ENCODE data around the gene RDM1.
"Not testable (repeated sequence)": the region's sequence is repeated elsewhere in the genome, so short reads cannot be mapped to it uniquely, and the experiment has no call there.

Gene RDM1

DNA sequence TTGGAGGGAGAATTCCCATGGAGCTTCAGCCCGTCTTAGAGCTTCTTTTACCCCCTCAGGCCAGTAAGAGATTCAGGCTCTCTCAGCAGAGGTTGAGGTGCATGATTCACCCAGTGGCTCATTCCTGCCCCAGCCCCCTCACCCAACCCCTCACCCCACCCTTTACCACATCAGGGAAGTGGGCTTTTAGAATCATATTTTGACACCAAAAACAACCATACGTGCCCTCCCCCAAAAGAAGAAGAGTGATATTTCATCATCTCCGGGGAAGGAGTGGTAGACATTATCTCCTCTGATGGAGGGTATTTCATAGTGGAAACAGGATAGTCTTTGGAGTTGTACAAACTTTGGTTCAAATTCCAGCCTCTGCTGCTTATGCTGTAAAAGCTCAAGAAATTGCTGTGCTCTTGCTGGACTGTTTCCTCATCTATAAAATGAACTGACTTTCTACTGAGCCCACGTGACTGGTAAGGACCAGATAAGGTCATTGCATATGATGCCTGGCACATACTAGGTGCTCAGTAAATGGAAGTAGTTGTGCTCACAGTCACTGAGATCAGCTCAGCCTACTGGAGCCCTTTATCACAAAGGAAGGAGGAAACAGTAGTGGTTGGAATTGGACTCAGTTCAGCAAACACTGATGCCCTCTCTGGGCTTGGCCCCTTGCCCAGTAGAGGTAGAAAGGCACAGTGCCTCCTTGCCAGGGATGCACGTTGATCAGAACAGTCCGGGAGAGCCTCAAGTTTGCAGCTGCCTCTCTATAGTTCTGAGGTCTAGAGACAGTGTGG lies 32.1 kb downstream of the RDM1 start:
- no peak for FAIRE-seq

DNA sequence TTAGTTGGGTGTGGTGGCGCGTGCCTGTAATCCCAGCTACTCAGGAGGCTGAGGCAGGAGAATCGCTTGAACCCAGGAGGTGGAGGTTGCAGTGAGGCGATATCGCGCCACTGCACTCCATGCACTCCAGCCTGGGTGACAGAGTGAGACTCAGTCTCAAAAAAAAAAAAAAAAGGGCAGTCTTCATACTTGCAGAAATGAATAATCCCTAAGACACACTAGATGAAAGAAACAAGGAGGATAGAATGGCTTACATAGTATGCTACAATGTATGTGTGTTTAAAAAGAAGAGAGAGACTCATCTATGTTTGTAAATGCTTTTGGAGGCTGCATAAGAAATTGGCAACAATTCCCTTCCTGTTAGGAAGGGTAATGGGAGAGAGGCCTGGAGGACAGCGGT lies 32.8 kb downstream of the RDM1 start:
- FAIRE-seq = not testable (repeated sequence)

DNA sequence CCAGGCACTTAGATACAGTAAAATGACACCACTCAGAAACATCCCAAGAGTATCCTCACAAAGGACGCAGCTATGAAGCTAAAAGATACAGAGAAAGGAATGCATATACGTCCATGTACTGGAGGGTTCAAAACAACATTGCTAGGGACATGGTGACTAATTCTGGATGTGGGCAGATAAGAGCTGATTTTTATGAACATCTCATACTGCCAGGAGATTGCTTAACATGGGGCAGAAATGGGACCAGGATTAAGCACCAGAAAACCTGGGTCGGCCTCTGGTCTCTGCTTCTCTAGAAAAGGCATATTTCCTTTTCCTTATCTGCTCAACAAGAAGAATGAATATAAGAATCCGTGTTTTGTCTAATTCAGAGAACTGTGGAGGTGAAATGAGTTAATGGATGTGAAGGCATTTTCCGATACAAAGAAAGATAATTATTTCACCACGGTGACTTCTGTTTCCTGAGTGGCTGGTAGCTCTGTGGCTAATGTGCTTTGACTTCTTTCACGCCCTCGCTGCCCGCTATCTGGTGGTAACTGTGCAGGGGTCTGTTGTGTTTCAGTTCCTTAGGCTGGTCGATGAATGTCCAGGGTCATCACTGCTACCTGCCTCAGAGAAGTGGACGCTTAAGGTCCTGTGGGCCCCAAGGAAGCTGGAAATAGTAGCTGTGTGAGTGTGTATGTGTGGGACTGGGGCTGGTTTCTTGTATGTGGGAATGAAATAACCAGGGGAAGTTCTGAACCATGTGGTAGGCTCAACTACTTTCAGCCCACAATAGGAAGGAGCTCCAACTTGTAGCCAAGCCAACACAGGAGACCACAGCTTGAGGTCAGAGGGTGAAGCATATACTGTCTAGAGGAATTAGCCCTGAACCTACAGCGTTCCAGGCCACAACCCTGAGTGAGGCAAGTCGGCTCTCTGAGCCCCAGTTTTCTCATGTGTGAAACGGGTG lies 34.7 kb downstream of the RDM1 start:
- FAIRE-seq = no peak

DNA sequence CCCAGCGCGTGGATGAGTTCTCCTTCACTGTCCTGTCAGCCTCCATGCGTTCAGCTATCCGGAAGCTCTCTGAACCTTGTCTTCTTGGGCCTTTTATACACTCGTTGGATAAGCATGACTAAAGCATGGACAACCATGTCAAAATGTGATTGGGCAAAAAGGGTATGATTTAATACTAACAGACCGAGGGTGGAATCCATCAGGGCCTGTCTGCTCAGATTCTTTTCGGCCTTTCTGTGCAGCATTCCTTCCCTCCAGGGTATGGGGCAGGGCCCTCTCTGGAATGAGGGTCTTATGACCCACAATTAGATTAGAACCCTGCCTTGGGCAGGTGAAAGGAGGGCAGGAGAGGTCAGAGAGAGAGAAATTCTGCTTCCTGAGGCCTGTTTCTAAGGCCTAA lies 36.4 kb downstream of the RDM1 start:
- FAIRE-seq = no peak

DNA sequence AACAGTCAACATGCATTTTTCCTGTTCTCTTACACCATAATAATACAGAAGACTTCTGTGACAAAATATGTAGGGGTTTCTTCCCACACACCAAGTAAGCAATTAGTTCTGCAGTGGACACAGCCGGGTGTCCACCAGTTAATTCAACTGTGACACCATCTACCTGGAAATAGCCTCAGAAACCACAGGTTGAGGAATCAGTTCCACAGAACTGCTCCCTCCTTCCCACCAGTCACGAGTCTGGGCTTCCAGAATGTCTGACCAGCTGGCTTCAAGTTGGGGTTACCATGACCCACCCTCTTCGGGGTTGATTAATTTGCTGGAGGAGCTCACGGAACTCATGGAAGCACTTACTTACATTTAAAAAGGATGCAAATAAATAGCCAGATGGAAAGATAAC lies 36.8 kb downstream of the RDM1 start:
- FAIRE-seq = no peak

DNA sequence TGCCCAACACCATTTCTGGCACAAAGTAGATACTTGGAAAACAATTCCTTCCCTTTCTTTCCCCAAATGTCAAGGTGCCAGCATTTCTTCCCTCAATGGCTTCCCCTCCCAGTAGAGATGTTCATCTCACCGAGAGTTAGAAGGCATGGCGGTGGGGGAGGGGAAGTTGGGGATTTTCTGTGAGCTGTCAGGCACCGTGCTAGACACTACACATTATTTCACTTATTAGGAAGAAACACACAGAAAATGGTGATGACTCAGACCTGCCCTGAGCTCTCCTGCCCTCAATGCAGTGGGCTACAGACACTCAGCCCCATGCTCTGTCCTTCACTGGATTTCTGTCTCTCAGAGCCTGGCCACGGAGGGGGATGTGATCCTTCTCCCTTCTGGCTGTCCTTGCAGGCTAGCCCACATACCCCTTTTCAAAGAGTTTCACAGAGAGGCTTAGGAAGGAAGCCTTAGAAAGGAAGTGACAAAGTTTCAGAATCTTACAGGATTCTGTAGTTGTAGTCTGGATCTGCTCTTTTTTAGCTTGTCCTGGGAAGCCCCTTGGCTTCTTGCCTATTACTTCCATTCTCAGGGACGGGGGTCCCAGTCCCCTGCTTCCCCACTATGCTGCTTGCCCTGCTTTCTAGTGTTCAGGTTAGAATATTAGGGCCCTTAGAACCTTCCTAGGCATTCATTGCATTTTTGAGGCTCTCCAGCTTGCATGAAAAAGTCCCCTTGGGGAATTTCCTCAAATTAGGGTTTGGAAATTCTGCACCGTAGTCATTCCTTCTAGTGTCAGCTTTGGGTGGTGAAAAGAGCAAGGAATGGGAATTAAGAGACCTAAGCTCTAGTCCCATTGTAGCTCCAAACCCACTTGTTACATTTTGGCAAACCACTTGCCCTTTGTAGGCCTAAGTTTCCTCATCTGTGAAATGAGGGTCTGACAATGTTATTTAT lies 38.2 kb downstream of the RDM1 start:
- no peak for FAIRE-seq

DNA sequence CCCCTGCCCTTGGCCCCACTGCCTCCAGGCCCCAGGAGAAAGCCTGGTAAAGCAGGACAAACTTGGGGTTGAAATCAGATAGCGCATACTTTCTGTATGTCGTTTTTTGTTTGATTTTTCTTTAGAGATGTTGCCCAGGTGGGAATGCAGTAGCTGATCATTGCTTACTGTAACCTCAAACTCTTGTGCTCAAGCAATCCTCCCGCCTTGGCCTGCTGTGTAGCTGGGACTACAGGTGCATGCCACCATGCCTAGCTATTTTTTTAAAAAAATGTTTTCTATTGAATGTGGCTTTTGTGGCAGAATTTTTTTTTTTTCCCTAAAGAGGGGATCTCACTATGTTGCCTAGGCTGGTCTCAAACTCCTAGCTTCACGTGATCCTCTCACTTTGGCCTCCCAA lies 39.3 kb downstream of the RDM1 start:
- FAIRE-seq = no peak

DNA sequence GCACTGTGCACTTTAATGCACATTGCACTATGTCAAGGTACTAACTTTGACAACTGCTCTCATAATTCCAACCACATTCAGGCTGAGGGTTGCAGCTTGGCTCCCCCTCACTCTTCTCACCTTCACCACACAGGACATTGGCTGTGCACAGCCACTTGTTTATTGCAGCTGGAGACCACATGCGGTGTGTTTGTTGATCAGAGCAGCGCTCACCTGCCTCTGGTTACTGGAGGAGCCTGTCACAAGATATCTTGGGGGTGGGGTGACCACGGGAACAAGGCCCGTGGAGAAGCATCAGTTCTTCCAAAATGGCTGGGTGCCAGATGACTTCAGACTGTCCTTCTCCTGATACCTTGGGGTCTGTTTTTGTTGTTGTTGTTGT lies 39.8 kb downstream of the RDM1 start:
- no peak for FAIRE-seq

DNA sequence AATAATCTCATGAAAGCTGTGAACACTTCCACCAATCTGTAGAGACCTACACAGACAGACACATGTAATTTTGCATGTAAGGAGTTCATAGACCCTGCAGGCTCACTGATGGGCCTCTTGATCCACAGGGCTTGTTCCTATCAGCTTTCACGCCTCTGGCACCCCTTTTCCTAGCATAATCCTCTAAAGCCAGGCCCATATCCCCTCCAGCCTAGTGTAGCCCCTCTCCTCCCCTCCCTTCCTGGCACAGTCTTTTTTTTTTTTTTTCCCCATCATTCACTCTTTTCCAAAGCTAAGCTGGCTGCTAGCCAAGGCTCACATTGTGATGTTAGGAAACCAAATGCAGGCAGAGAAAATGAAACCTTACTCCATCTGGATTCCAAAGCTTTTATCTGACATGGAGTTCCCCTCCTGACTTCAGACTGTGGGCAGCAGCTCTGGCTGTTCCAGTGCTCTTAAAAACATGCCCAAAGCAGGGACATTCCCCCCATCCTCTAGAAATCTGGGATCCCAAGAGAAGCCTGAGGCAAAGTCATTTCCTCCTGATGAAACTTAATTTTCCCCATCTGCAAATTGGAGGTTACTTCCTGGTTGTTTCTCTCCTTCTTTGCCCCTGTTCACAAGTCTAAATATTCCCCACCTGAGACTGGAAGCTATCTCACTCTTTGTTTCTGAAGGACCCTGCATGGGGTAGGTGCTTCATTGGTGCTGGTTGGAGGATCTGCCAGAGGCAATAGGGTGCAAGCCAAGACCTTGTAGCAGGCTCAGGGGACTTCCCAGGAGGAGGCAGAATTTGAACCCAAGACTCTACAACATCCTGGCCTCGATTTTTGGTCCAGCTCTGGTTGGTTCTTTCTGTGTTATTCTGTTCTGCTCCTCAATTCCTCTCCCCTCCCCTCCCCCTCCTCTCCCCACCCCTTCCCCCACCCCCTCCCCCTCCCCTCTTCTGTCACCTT lies 40.5 kb downstream of the RDM1 start:
- no peak for FAIRE-seq

DNA sequence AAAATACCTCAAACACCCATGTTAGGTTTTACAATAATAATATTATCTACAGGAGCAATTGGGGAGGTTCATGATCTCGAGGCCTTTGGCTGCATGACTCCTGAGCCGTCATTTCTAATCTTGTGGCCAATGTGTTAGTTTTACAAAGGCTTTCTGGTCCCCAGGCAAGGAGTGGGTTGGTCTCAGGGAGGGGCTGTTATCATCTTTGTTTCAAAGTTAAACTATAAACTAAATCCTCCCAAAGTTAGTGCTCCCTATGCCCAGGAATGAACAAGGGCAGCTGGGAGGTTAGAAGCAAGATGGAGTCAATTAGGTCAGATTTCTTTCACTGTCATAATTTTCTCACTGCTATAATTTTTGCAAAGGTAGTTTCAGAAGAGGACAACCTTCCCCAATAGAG lies 41.3 kb downstream of the RDM1 start:
- FAIRE-seq = no peak

DNA sequence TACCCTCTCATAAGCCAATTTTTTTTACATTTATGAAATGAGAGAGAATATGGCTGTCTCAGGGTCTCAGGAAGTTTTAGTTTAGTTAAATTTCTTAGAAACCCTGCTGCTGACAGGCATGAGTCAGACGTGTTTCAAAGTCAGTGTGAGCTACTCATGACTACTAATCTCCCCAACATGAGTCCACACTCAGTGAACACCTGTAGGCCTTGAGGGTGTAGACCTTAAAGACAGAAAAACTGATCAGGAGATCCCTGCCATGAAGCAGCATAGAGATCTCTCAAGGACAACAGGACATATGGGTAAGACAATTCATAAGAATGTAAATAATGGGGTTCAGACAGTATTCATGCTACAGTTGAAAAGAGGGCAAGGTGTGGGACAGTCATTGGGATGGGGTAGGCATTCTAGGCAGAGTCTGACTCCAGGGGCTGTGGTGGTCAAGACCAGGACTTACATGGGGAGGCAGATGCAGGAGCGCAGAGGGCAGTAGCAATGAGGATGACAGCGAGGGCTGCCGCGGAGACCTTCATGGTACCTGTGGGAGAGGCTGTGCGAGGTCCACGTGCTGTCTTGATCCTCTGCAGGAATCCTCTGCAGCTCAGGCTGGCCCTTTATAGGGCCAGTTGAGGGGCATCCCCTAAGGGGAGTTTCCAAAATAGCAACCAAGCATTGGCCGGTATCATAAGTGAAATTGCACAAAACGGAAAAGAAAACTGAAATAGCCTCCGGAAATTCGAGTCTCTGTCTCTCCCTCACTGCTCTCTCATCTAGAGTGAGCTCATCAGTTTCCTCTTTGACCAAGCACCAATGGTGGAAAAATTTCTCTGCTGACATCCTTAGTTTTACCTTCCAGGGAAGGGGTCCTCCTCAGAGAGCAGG lies 50.6 kb downstream of the RDM1 start, which contains the start of gene CCL5:
Gene CCL5 (minus strand): TSS at position 588 of the 882 bp plus-strand sequence.
- FAIRE-seq = no peak

DNA sequence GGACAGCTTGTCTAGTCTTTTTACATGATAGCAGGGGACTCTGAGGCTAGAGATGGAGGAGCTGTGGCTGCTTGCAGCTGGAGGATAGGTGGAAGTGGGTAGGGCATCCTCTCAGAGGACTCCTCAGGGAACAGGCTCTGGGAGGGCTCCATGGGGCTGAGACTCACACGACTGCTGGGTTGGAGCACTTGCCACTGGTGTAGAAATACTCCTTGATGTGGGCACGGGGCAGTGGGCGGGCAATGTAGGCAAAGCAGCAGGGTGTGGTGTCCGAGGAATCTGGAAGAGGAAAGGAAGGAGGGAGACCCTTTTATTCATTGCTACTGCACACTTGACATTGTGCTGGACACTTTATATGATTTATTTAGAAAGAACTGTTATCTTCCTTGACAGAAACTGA lies 52.2 kb downstream of the RDM1 start:
- no peak for FAIRE-seq

DNA sequence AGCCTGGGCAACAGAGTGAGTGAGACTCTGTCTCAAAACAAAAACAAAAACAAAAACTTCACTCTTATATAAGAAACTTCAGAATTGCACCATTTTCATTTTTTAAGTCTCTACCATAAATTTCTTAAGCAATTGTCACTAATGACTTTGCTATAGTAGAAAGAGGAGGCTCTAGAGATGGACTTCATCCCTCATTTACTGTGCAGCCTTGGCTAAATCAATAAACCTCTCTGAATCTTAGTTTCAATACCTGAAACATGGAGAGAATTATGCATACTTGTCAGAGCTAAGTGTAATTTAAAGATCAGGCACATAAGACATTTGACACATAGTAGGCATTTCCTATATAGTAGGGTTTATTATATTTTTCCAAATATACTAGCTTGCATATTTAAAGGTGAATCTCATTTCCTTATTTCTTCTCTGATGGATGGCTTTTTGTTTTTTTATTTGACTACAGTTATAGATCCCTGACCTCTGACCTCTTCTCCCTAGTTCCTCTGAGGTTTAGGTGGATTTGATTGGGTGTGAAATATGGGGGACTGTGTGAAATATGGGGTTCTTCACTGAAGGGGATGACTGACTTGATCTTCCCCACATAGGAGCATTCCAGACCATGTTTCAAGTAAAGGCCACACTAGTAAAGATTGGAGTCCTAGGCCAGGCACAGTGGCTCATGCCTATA lies 53.1 kb downstream of the RDM1 start:
- FAIRE-seq = no peak

DNA sequence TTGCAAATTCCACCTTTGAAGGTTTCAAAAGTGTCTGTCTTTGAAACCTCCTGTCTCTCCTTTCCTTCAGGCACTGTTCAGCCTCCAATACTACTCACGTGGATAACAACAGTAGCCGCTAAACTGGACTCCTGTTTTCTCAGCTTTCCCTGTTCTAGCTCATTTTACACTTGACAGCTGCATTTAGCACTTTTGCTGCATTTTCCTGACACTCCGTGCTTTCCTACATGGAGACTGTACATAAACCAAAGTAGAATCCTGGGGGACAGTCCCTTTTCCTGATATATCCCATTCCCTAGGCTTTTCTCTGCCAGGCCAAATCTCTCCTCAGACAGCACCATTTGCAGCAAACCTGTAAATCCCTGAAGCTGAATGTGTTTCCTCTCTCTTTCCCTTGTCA lies 54.0 kb downstream of the RDM1 start:
- FAIRE-seq = no peak

DNA sequence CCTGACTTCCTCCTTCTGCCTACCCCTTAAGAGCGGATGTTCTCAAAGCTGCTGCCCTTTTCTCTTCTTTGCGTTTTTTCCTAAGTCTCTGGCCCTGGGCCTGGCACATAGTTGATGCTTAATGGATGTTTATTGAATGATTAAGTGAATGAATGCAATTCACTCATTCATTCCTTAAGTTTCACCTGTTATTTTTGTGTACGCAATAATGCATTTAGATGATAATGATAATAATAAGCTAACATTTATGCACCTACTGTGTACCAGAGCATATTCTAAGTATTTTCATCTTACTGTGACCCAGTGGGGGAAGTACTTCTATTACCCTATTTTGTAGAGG lies 54.8 kb downstream of the RDM1 start:
- no peak for FAIRE-seq

DNA sequence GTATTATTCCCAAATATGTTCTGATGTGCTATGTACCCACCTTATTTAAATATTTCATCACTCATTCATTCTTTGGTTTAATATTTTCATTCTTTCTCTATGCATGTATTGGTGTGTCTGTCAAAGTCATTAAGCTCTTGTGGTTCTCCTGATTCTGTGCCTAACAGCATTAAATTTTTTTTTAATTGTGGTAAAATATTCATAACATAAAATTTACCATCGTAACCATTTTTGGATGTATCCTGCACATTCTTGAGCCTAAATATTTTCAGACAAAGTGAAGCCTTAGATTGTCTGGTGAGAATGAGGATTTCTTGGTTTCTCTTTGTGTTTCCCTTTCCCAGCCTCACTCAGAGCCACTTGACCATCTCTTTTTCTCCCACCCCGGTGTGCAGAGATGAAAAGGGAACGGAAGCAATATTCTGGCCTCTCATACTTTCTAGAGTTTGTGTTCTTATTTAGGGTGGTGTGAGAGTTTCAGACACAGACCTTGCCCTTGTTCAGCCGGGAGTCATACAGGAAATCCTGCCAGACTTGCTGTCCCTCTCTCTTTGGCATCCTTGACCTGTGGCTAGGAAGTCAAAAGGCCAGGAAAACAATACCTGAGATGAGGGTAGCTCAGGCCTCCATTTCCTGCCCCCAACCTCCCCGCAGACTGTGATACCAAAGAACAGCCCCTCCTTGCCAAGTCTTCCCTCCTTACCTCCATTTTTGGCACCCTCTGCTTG lies 55.3 kb downstream of the RDM1 start:
- no peak for FAIRE-seq

DNA sequence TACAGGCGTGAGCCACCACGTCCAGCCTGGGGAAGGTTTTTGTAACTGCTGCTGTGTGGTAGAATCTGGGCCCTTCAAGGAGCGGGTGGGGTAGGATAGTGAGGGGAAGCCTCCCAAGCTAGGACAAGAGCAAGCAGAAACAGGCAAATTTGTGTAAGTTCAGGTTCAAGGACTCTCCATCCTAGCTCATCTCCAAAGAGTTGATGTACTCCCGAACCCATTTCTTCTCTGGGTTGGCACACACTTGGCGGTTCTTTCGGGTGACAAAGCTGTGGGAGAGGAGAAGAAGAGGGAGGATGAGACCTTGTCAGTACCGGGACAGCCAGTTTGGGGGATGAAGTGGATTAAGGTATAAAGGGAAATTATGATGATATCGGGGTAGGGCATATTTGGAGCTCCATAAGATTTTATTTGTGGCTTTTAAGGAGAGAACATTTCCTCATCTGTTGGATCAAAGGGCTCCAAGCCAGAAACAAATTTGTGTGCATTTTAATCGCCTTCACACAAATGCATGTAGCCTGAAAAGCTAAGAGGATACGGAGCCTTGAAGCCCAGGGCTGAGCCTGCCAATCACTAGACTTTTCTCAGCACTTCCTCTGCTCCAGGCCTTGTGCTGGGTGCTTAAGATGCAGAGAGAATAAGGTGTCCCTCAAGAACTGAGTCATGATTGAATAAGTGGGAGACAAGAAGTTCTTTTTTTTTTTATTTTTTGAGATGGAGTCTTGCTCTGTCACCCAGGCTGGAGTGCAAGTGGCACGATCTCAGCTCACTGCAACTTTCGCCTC lies 58.2 kb downstream of the RDM1 start:
- no peak for FAIRE-seq
